GM10266 (cell line): Measurements from ENCODE around the gene TRIM69.

Experiments
- DNase-seq: peaks from one replicate; pipeline ENCODE4 v3.0.0; 2012; ENCODE audit errors: extremely low spot score
- CTCF ChIP-seq: IDR thresholded peaks from 2 replicates; pipeline ENCODE4 v1.5.1; 2012; ENCODE audit warnings: mild to moderate bottlenecking, low read depth; ENCODE audit not compliant: control insufficient read depth, insufficient read depth; ENCODE audit errors: missing control alignments

Gene TRIM69

GRCh38 chr15:44705986-44706385, 30.3 kb upstream of the TRIM69 start:
- no peak for DNase-seq
- TF ChIP-seq CTCF: no peak

GRCh38 chr15:44706401-44706800, 29.9 kb upstream of the TRIM69 start:
- no peak for TF ChIP-seq CTCF
- no peak for DNase-seq

DNA sequence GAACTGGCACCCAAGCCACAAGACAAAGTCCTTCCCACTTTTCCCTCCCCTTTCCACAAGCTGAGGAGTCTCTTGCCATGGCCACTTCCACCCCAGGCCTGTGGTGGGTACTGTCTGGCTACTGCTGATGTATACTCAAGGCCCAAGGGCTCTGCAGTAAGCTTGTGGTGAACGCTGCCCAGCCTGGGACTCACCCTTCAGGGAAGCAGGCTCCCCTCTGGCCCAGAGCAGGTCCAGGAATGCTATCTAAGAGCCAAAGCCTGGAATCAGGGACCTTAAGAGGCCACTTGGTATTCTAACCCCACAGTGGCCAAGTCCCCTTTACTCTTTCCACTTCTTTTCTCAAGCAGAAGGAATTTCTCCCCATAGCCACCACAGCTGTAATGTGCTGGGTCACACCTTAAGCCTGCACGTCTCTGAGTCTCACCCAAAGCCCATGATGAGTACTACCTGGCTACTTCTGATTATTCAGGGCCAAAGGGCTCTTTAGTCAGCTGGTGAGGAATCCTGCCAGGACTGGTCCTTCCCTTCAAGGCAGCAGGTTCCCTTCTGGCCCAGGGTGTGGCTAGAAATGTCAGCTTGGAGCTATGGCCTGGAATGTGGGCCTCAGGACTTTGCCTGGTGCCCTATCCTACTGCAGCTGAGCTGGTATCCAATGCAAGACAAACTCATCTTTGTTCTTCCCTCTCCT, 29.2 kb upstream of the TRIM69 start:
- DNase-seq: no peak
- TF ChIP-seq CTCF: no peak

DNA sequence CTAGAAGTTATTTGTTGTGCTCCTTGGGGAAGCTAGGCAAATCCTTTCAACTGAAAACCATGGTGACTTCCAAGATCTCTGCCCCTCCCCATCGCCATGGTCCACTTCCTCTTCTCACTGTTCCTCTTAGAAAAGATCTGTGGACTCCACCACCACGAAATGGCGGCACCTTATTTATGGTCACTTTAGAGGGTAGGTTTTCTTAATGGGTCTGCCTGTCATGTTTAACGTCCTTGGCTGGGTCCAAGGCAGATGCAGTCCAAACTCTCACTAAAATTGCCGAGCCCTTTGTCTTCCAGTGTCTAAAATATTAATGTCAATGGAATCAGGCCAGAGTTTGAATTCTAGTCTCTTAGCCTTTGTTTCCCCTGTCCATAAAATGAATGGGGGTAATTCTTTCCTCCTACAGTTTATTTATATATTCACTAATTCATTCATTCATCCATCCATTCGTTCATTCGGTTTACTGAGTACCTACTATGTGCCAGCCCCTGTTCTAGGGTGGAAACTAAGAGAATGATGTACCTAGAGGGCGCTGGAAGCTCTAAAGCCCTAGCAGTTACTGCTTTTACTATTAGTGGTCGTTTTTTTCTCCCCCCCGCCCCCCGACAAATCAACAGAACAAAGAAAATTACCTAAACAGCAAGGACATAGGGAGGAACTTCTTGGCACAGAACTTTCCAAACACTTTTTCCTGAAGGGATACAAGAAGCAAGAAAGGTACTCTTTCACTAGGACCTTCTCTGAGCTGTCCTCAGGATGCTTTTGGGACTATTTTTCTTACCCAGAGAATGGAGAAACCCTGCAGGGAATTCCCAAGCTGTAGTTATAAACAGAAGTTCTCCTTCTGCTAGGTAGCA, 25.9 kb upstream of the TRIM69 start:
- TF ChIP-seq CTCF: peak; percentile 72
- peak; percentile 44 for DNase-seq

DNA sequence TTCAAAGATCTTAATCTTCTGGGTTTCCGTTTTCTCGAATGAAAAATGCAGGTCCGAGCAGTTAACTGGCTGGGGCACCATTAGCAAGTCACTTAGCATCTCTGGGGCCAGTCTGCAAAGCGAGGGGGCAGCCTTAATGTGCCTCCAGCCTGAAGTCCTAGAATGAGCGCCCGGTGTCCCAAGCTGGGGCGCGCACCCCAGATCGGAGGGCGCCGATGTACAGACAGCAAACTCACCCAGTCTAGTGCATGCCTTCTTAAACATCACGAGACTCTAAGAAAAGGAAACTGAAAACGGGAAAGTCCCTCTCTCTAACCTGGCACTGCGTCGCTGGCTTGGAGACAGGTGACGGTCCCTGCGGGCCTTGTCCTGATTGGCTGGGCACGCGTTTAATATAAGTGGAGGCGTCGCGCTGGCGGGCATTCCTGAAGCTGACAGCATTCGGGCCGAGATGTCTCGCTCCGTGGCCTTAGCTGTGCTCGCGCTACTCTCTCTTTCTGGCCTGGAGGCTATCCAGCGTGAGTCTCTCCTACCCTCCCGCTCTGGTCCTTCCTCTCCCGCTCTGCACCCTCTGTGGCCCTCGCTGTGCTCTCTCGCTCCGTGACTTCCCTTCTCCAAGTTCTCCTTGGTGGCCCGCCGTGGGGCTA, 25.1 kb upstream of the TRIM69 start, which contains the start of the genes B2M and PATL2:
TSS of gene B2M (plus strand) at position 422 of the 647 bp plus-strand sequence. CDS start at position 452, 30 bp downstream.
TSS of gene PATL2 (minus strand) at position 228 of the 647 bp plus-strand sequence. CDS start 34,833 bp downstream, outside the sequence.
- DNase-seq: peak; percentile 89
- no peak for TF ChIP-seq CTCF

DNA sequence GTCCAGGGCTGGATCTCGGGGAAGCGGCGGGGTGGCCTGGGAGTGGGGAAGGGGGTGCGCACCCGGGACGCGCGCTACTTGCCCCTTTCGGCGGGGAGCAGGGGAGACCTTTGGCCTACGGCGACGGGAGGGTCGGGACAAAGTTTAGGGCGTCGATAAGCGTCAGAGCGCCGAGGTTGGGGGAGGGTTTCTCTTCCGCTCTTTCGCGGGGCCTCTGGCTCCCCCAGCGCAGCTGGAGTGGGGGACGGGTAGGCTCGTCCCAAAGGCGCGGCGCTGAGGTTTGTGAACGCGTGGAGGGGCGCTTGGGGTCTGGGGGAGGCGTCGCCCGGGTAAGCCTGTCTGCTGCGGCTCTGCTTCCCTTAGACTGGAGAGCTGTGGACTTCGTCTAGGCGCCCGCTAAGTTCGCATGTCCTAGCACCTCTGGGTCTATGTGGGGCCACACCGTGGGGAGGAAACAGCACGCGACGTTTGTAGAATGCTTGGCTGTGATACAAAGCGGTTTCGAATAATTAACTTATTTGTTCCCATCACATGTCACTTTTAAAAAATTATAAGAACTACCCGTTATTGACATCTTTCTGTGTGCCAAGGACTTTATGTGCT, 24.5 kb upstream of the TRIM69 start:
- TF ChIP-seq CTCF: no peak
- no peak for DNase-seq
